H1 (cell line): ENCODE data around the gene UBXN11.

Experiments used
- CTCF ChIP-seq, 3 experiments: IDR thresholded peaks; 1 replicate in 2 of 3; 2 replicates in 1 of 3; pipeline versions ENCODE4 v1.5.1 to v1.6.1; 2011; ENCODE audit warnings: low read length in 3 of 3, mild to moderate bottlenecking in 3 of 3, inconsistent platforms in 2 of 3, low read depth in 1 of 3, moderate library complexity in 1 of 3; ENCODE audit not compliant: insufficient read depth in 1 of 3; ENCODE audit errors: control extremely low read depth in 1 of 3
- NRF1 ChIP-seq: IDR thresholded peaks from 2 replicates; pipeline ENCODE4 v1.6.1; 2011; ENCODE audit warnings: mild to moderate bottlenecking, low read depth, low read length, improper control_type of control experiment
- POLR2A ChIP-seq, 2 experiments: IDR thresholded peaks; 1 replicate in 1 of 2; 2 replicates in 1 of 2; pipeline ENCODE4 v1.6.1; 2011; ENCODE audit warnings: low read depth in 2 of 2, low read length in 2 of 2, mild to moderate bottlenecking in 2 of 2; ENCODE audit errors: control extremely low read depth in 1 of 2

GRCh38 chr1:26280333-26281042, 25.9 kb downstream of the UBXN11 start:
- TF ChIP-seq CTCF (IDR thresholded peaks at IDR 0.05; ENCODE audit: control extremely low read depth in 1 of 3, insufficient read depth in 1 of 3, low read depth in 1 of 3, low read length in 3 of 3) (no peak), POLR2A (IDR thresholded peaks at IDR 0.05; ENCODE audit: control extremely low read depth in 1 of 2, low read depth in 2 of 2, low read length in 2 of 2) (no peak), NRF1 (no peak)
